PC-3 (cell line): ENCODE results near the gene TRIM38. TPM values are rescaled to one million over a fixed set of nuclear protein-coding genes. Genes with fewer than 3 reads are reported as not detected.

ENCODE experiments used
- ATAC-seq: fragments of 200-7000 bp; cut with Tn5 transposase; 2 replicates; pipeline ENCODE4 v1.9.1; 2020; ENCODE audit warnings: mild to moderate bottlenecking, moderate library complexity
- BruUV-seq: library from RNA; stranded (reverse); fragments of 400-500 nt; replicated peaks from 2 replicates; lab custom pipeline; 2021; lab: Mats Ljungman, UMichigan
- CTCF ChIA-PET: fragments of 300-600 bp; sonication (Branson Sonifier 250); formaldehyde crosslinking; loops from one replicate; lab custom pipeline; 2022; ENCODE audit warnings: antibody characterized with exemption; lab: Charles Lee
- POLR2A ChIA-PET: fragments of 300-600 bp; sonication (Branson Sonifier 250); formaldehyde crosslinking; loops from one replicate; lab custom pipeline; 2022; ENCODE audit warnings: antibody characterized with exemption; ENCODE audit not compliant: unreplicated experiment; lab: Charles Lee
- DNase-seq: peaks from one replicate; pipeline ENCODE4 v3.0.0-alpha.2; 2015
- H2AFZ ChIP-seq: fragments of 300-600 bp; sonication (generic); 2 replicates; pipeline ENCODE4 v1.6.0; 2016; ENCODE audit warnings: antibody characterized with exemption, low read length
- H3F3A ChIP-seq: fragments of 300-600 bp; sonication (generic); one replicate; pipeline ENCODE4 v1.6.0; 2017; ENCODE audit warnings: antibody characterized with exemption, low read length, control low read depth, mild to moderate bottlenecking; ENCODE audit not compliant: unreplicated experiment
- H3K27ac ChIP-seq: fragments of 300-600 bp; sonication (generic); 2 replicates; pipeline ENCODE4 v1.5.1; 2016; ENCODE audit warnings: mild to moderate bottlenecking, low read length
- H3K27me3 ChIP-seq: fragments of 300-600 bp; sonication (generic); 2 replicates; pipeline ENCODE4 v1.6.1; 2016; ENCODE audit warnings: low read length, mixed read lengths
- H3K36me3 ChIP-seq: fragments of 300-600 bp; sonication (generic); 2 replicates; pipeline ENCODE4 v1.6.1; 2016; ENCODE audit warnings: low read depth, mixed run types, low read length, mixed read lengths
- H3K4me1 ChIP-seq: fragments of 300-600 bp; sonication (generic); 2 replicates; pipeline ENCODE4 v1.5.1; 2016; ENCODE audit warnings: low read length; ENCODE audit not compliant: insufficient read depth
- H3K4me2 ChIP-seq: fragments of 300-600 bp; sonication (generic); 2 replicates; pipeline ENCODE4 v1.6.0; 2016; ENCODE audit warnings: low read length
- H3K4me3 ChIP-seq: fragments of 300-600 bp; sonication (generic); 2 replicates; pipeline ENCODE4 v1.5.1; 2016; ENCODE audit warnings: mild to moderate bottlenecking, low read length, mixed read lengths
- H3K79me2 ChIP-seq: fragments of 300-600 bp; sonication (generic); 2 replicates; pipeline ENCODE4 v1.6.1; 2017; ENCODE audit warnings: low read length, mixed read lengths
- H3K9ac ChIP-seq: fragments of 300-600 bp; sonication (generic); 2 replicates; pipeline ENCODE4 v1.6.0; 2016; ENCODE audit warnings: mild to moderate bottlenecking, low read length
- H3K9me2 ChIP-seq: fragments of 300-600 bp; sonication (generic); replicated peaks from 2 replicates; pipeline ENCODE4 v1.6.1; 2016; ENCODE audit warnings: mixed run types, low read length, mixed read lengths
- H3K9me3 ChIP-seq: fragments of 300-600 bp; sonication (generic); 2 replicates; pipeline ENCODE4 v1.6.1; 2016; ENCODE audit warnings: low read length, mixed read lengths
- H4K20me1 ChIP-seq: fragments of 300-600 bp; sonication (generic); 2 replicates; pipeline ENCODE4 v1.6.1; 2016; ENCODE audit warnings: low read length, mixed read lengths
- CTCF ChIP-seq: fragments of 300-600 bp; sonication (generic); conservative IDR thresholded peaks from 2 replicates; pipeline ENCODE4 v1.5.1; 2017; ENCODE audit warnings: antibody characterized with exemption, low read depth, mild to moderate bottlenecking, low read length
- EZH2 ChIP-seq: fragments of 300-600 bp; sonication (generic); IDR thresholded peaks from one replicate; pipeline ENCODE4 v1.6.1; 2017; ENCODE audit warnings: antibody characterized with exemption, mild to moderate bottlenecking, low read length; ENCODE audit not compliant: unreplicated experiment
- EZH2phosphoT487 ChIP-seq: fragments of 300-600 bp; sonication (generic); IDR thresholded peaks from 2 replicates; pipeline ENCODE4 v1.6.1; 2018; ENCODE audit warnings: mild to moderate bottlenecking, antibody characterized with exemption, low read length, borderline replicate concordance
- intact Hi-C: fragments of 100-400 bp; cut with micrococcal nuclease; formaldehyde crosslinking; loops from 2 replicates; pipeline ENCODE4 v1.9.0; 2023
- total RNA-seq: library from RNA; depleted of rRNA; stranded (reverse); fragments of >200 nt; gene quantifications from 2 replicates; pipeline ENCODE4 v1.2.3, GENCODE V29; 2014

The TRIM38 gene
- total RNA-seq, 1 experiment from 2014 or later = 5.6 TPM

- Histone ChIP-seq H4K20me1 (no peaks in the 10 kb centered on the region), H2AFZ (no peak overlapping the region), H3K36me3 (peaks cover 10% of the 10 kb centered on the region), H3K4me2 (no peak overlapping the region), H3K9me2 (no peaks in the 10 kb centered on the region), H3K4me3 (no peak overlapping the region), H3K79me2 (no peaks in the 10 kb centered on the region), H3K9ac (no peak overlapping the region), H3K9me3 (no peaks in the 10 kb centered on the region), H3K27me3 (no peaks in the 10 kb centered on the region), H3K4me1 (peaks cover 12% of the 10 kb centered on the region; the same call in 1 of the 2 replicates), H3K27ac (no peak overlapping the region), H3F3A (no peaks in the 10 kb centered on the region)
- ChIA-PET CTCF (no interaction called here), POLR2A (no interaction called here)
- intact Hi-C loops = no loop called here
- no peak for TF ChIP-seq EZH2
- no peak for TF ChIP-seq EZH2phosphoT487
- no peak for TF ChIP-seq CTCF
- BruUV-seq = no TSS peak
- DNase-seq (no peak), ATAC-seq (no peak)
Observed at GRCh38 chr6:25987845-25988244, 25.2 kb downstream of the TRIM38 start.

GRCh38 chr6:25990172-25990873, 27.7 kb downstream of the TRIM38 start:
- no TSS peak for BruUV-seq
- ChIA-PET POLR2A (no interaction called here), CTCF (no interaction called here)
- Histone ChIP-seq H3K36me3 (peaks cover 2% of the 10 kb centered on the region; the same call in 1 of the 2 replicates), H3K9ac (no peak overlapping the region), H3K27me3 (no peaks in the 10 kb centered on the region), H3K9me3 (no peaks in the 10 kb centered on the region), H2AFZ (no peak overlapping the region), H3K9me2 (no peaks in the 10 kb centered on the region), H4K20me1 (no peaks in the 10 kb centered on the region), H3K4me2 (no peak overlapping the region), H3K79me2 (no peaks in the 10 kb centered on the region), H3F3A (no peaks in the 10 kb centered on the region), H3K4me3 (no peak overlapping the region), H3K27ac (no peak overlapping the region), H3K4me1 (peaks cover 6% of the 10 kb centered on the region; the same call in 1 of the 2 replicates)
- TF ChIP-seq CTCF (no peak), EZH2 (no peak), EZH2phosphoT487 (no peak)
- intact Hi-C loops = loop anchor here (5.0 kb wide), 1 partner anchor 98 kb away; no protein-coding TSS in a partner anchor
- DNase-seq (no peak), ATAC-seq (no peak)
